Activated CD8-positive, alpha-beta T cell treated with anti-CD3 and anti-CD28 coated beads, Interleukin-2, amount 10 ng/mL, durations not matched to agents 7 days and 5 days (primary cell): ENCODE results near the gene IFNL4. TPM values are rescaled to one million over a fixed set of nuclear protein-coding genes. Genes with fewer than 3 reads are reported as not detected.
A peak's percentile ranks its signal among the peaks of the same experiment; 100 is the strongest.
"Not testable (repeated sequence)": the region's sequence is repeated elsewhere in the genome, so short reads cannot be mapped to it uniquely, and the experiment has no call there.

Experiments
- ATAC-seq: fragments of 150-1000 bp; cut with Tn5 transposase; one replicate; pipeline ENCODE4 v1.10.0; 2021; ENCODE audit warnings: moderate library complexity
- CTCF ChIA-PET: fragments of 350-600 bp; sonication (Branson Sonifier 250); formaldehyde crosslinking; loops from one replicate; lab custom pipeline; 2021; ENCODE audit warnings: antibody characterized with exemption; lab: Charles Lee
- POLR2A ChIA-PET: fragments of 350-600 bp; sonication (Branson Sonifier 250); formaldehyde crosslinking; loops from one replicate; lab custom pipeline; 2021; ENCODE audit warnings: antibody characterized with exemption; lab: Charles Lee
- DNase-seq: peaks from one replicate; pipeline ENCODE4 v3.0.0-alpha.2; 2020
- H3K27ac Mint-ChIP-seq: one replicate; pipeline ENCODE4 v1.8.0; 2021; ENCODE audit warnings: mild to moderate bottlenecking, mixed read lengths
- H3K27me3 Mint-ChIP-seq: one replicate; pipeline ENCODE4 v1.8.0; 2021; ENCODE audit warnings: low read depth, mixed read lengths
- H3K36me3 Mint-ChIP-seq: one replicate; pipeline ENCODE4 v1.8.0; 2021; ENCODE audit warnings: low read depth, mixed read lengths
- H3K4me1 Mint-ChIP-seq: one replicate; pipeline ENCODE4 v1.8.0; 2021; ENCODE audit warnings: low read depth, mixed read lengths
- H3K4me3 Mint-ChIP-seq: one replicate; pipeline ENCODE4 v1.8.0; 2021; ENCODE audit warnings: mild to moderate bottlenecking, mixed read lengths
- H3K9me3 Mint-ChIP-seq: one replicate; pipeline ENCODE4 v1.8.0; 2022; ENCODE audit warnings: mixed read lengths; ENCODE audit not compliant: insufficient read depth
- total RNA-seq, 2 experiments: library from RNA; stranded (reverse); gene quantifications; one replicate each; pipeline ENCODE4 v1.2.3, GENCODE V29; 2021

The IFNL4 gene
- total RNA-seq, 2 experiments from 2014 or later: not detected

DNA sequence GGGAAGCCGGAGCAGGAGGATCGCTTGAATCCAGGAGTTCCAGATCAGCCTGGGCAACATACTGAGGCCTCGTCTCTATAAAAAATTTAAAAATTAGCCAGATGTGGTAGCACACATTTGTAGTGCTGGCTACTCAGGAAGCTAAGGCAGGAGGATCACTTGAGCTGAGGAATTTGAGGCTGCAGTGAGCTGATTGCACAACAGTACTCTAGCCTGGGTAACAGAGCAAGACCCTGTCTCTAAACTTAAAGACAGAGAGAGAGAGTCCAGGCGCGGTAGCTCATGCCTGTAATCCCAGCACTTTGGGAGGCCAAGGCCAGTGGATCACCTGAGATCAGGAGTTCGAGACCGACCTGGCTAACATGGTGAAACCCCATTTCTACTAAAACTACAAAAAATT is 8.2 kb downstream of the IFNL4 start:
- no peaks in the 10 kb centered on the region for H3K9me3 Mint-ChIP-seq
- peaks cover 2% of the 10 kb centered on the region for H3K36me3 Mint-ChIP-seq
- no peaks in the 10 kb centered on the region for H3K27me3 Mint-ChIP-seq
- H3K4me1 Mint-ChIP-seq: peaks cover 34% of the 10 kb centered on the region
- ATAC-seq (no peak), DNase-seq (no peak)
- POLR2A ChIA-PET: no interaction called here
- CTCF ChIA-PET: no interaction called here
- no peak overlapping the region for H3K4me3 Mint-ChIP-seq
- no peak overlapping the region for H3K27ac Mint-ChIP-seq

DNA sequence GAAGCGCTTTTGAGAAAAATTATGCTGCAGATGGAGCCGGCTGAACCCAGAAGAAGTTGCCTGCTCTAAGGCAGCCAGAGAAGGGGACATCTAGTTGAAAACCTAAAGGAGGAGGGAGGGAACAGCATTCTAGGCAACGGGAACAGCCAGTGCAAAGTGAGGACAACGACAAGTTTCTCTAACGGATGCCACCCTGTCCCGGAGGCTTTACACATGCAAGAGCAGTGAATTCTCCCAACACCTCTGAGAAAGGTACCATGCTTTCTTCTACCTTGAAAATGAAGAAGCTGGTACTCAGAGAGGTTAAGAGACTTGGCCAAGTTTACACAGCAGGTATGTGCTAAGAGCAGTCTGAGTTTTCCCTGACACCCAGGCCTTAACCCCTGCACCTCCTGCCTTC is 9.7 kb downstream of the IFNL4 start:
- POLR2A ChIA-PET: no interaction called here
- H3K27ac Mint-ChIP-seq: no peak overlapping the region
- CTCF ChIA-PET: interaction anchor here (1.0 to 1.2 kb wide), 2 partner anchors 89 to 117 kb away, joined by 3 read pairs; no protein-coding TSS in a partner anchor
- peaks cover 2% of the 10 kb centered on the region for H3K36me3 Mint-ChIP-seq
- ATAC-seq (no peak), DNase-seq (no peak)
- H3K27me3 Mint-ChIP-seq: no peaks in the 10 kb centered on the region
- H3K4me3 Mint-ChIP-seq: no peak overlapping the region
- H3K4me1 Mint-ChIP-seq: peaks cover 36% of the 10 kb centered on the region
- H3K9me3 Mint-ChIP-seq: no peaks in the 10 kb centered on the region

DNA sequence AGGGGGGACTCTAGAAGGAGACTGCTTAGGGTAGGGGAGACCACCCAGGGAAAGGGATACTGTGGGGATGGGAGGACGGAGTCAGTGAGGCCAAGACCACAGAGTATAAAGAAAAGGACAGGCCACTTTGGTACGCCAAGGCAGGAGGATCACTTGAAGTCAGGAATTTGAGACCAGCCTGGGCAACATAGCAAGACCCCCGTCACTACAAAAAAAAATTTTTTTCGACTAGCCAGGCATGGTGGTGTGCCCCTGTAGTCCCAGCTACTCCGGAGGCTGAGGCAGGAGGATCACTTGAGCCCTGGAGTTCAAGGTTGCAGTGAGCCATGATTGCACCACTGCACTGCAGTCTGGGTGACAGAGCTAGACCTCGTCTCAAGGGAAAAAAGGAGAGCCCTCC is 10.4 kb downstream of the IFNL4 start:
- peaks cover 36% of the 10 kb centered on the region for H3K4me1 Mint-ChIP-seq
- no peaks in the 10 kb centered on the region for H3K27me3 Mint-ChIP-seq
- no peaks in the 10 kb centered on the region for H3K9me3 Mint-ChIP-seq
- H3K4me3 Mint-ChIP-seq: peak overlapping the region; percentile 72
- ChIA-PET POLR2A (no interaction called here), CTCF (interaction anchor here (0.8 to 1.8 kb wide), 3 partner anchors 12 to 89 kb away, joined by 3 to 5 read pairs (median 5); no protein-coding TSS in a partner anchor)
- no peak for DNase-seq
- H3K27ac Mint-ChIP-seq: peak overlapping the region; percentile 84
- no peak for ATAC-seq
- H3K36me3 Mint-ChIP-seq: peaks cover 2% of the 10 kb centered on the region

DNA sequence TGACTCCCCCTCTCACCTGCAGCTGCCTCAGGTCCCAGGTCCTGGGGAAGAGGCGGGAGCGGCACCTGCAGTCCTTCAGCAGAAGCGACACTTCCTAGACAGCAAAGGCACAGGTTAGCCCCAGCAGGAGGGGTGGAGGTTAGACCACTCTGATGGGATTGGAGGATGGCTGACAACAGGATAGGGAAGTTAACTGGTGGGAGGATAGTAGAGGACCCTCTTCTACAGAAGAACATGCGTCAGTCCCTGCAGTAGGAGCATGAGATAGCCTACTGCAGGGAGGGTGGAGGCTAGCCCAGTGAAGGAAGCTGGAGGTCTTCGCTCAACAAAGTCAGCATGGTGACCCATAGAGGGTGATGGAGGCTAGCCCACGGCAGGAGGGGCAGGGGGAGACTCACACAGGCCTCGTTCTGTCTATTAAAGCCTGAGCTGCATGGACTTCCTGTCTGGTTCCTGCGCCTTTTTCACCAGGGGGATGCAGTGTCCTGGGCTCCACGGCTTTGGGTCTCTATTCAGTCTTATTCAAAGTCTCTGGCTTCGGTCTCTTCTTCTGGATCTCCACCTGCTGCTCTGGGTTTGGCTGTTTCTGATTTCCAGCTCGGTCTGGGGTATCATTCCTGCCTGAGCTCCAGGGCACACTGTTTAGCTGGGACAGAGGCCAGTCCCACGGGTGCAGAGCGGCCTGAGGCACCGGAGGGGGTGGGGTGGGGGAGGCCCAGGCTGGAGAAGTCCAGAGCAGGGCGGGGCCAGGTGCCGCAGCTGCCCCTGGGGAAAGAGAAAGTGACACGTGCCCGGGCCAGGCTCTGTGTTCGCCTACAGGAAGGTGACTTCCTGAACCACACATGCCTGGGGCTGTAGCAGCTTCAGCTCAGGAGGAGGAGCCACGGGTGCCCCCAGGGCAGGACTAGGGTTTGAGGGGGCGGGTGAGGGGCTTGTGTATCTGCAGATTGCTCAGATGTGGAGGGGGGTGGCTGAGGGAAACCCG is 11.2 kb downstream of the IFNL4 start:
- ChIA-PET POLR2A (interaction anchor here (0.7 kb wide), 1 partner anchor 98 kb away, joined by 3 read pairs; the partner anchor contains the start of gene GMFG), CTCF (interaction anchor here (0.8 to 1.8 kb wide), 6 partner anchors 13 to 175 kb away, joined by 3 to 6 read pairs (median 4); partner anchors contain the start of gene PLEKHG2)
- no peaks in the 10 kb centered on the region for H3K27me3 Mint-ChIP-seq
- peaks cover 2% of the 10 kb centered on the region for H3K36me3 Mint-ChIP-seq
- peak; percentile 92 for ATAC-seq
- peaks cover 36% of the 10 kb centered on the region for H3K4me1 Mint-ChIP-seq
- peak overlapping the region; percentile 72 for H3K4me3 Mint-ChIP-seq
- peak overlapping the region; percentile 84 for H3K27ac Mint-ChIP-seq
- DNase-seq: peak; percentile 67
- H3K9me3 Mint-ChIP-seq: no peaks in the 10 kb centered on the region

DNA sequence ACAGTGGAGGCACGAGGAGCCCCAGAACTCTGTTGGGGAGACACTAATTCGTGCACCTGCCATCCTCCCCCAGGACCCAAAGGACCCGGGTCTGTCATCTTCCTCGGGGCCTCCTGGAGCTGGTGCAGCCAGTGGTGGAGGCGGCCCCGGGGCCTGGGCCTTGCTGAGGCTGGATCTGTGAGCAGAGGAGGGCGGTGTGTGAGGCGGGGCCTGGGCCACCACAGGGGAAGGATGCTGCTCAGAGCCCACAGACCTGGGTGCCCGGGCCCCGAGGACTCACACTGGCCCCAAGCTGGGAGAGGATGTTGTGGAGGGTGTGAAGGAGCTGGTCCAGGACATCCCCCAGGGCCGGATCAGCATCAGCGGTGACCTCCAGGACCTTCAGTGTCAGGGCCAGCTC is 12.1 kb downstream of the IFNL4 start:
- POLR2A ChIA-PET: no interaction called here
- peaks cover 36% of the 10 kb centered on the region for H3K4me1 Mint-ChIP-seq
- H3K27ac Mint-ChIP-seq: peak overlapping the region; percentile 84
- DNase-seq (peak; percentile 75), ATAC-seq (peak; percentile 88)
- no peaks in the 10 kb centered on the region for H3K9me3 Mint-ChIP-seq
- no peaks in the 10 kb centered on the region for H3K27me3 Mint-ChIP-seq
- CTCF ChIA-PET: interaction anchor here (1.0 to 1.4 kb wide), 3 partner anchors 91 to 176 kb away, joined by 3 to 6 read pairs (median 4); partner anchors contain the start of gene PLEKHG2
- H3K36me3 Mint-ChIP-seq: peaks cover 2% of the 10 kb centered on the region
- peak overlapping the region; percentile 72 for H3K4me3 Mint-ChIP-seq

DNA sequence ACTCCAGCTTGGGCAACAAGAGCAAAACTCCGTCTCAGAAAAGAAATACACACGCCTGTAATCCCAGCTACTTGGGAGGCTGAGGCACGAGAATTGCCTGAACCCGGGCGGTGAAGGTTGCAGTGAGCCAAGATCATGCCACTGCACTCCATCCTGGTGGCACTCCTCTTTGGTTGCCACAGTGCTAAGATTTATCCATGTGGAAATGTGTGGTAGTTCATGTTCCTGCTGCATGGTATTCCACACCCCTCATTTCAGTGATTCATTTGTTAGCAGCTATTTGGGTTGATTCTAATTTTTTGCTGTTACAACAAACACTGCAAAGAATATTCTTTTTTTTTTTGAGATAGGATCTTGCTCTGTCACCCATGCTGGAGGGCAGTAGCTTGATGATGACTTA is 15.9 kb downstream of the IFNL4 start:
- Mint-ChIP-seq H3K27ac (no peak overlapping the region), H3K36me3 (no peaks in the 10 kb centered on the region), H3K27me3 (peaks cover 2% of the 10 kb centered on the region), H3K4me3 (no peak overlapping the region), H3K9me3 (no peaks in the 10 kb centered on the region), H3K4me1 (peaks cover 22% of the 10 kb centered on the region)
- POLR2A ChIA-PET: no interaction called here
- DNase-seq: no peak
- CTCF ChIA-PET: interaction anchor here (0.9 kb wide), 1 partner anchor 111 kb away, joined by 4 read pairs; no protein-coding TSS in a partner anchor
- ATAC-seq: no peak

DNA sequence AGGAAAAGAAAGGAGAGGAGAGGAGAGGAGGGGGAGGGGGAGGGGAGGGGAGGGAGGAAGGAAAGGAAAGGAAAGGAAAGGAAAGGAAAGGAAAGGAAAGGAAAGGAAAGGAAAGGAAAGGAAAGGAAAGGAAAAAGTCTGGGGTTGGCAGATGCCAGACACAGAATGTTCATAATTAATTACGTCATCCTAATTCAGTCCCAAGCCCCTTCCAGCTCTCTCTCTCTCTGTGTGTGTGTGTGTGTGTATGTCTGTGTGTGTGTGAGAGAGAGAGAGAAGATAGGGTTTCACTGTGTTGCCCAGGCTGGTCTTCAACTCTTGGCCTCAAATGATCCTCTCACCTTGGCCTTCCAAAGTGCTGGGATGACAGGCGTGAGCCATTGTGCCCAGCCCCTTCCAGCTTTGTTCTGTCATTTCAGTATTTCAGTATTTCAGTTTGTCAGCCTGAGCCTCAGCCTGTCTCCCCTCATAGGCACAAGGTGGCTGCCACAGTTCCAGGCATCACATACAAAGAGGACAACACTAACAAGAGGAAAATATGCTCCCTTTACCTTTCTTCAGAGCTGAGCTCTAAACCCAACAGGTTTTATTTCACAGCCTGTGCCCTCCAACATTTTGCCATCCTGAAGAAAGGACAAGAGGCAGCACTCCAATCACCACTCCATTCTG is 18.4 kb downstream of the IFNL4 start:
- no peak overlapping the region for H3K4me3 Mint-ChIP-seq
- H3K36me3 Mint-ChIP-seq: no peaks in the 10 kb centered on the region
- CTCF ChIA-PET: no interaction called here
- DNase-seq (no peak), ATAC-seq (no peak)
- POLR2A ChIA-PET: no interaction called here
- H3K27ac Mint-ChIP-seq: no peak overlapping the region
- peaks cover 11% of the 10 kb centered on the region for H3K27me3 Mint-ChIP-seq
- peaks cover under 1% of the 10 kb centered on the region for H3K4me1 Mint-ChIP-seq
- H3K9me3 Mint-ChIP-seq: no peaks in the 10 kb centered on the region

DNA sequence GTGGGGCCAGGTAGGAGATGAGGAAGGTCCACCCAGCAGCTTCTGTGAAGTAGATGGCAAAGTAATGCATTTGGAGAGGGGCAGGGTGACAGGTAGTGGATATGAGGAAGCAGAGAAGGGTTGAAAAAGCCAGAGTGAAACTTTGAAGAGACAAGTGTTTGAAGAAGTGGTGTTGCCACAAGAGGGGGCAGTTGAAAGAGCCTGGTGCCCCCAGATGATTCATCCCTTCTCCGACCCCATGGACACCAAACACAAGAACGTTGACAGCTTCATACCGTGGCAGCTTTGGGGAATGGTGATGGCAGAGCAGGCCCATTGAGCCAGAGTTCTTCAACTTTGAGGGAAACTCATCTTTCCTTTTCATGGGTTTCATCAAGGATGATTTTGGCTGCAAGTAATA is 23.7 kb downstream of the IFNL4 start:
- CTCF ChIA-PET: interaction anchor here (1.4 kb wide), 1 partner anchor 103 kb away, joined by 6 read pairs; no protein-coding TSS in a partner anchor
- DNase-seq (no peak), ATAC-seq (no peak)
- Mint-ChIP-seq H3K4me1 (no peaks in the 10 kb centered on the region), H3K36me3 (no peaks in the 10 kb centered on the region), H3K9me3 (no peaks in the 10 kb centered on the region), H3K4me3 (no peak overlapping the region), H3K27me3 (peaks cover 27% of the 10 kb centered on the region), H3K27ac (no peak overlapping the region)
- POLR2A ChIA-PET: interaction anchor here (0.7 kb wide), 1 partner anchor 210 kb away, joined by 3 read pairs; no protein-coding TSS in a partner anchor

DNA sequence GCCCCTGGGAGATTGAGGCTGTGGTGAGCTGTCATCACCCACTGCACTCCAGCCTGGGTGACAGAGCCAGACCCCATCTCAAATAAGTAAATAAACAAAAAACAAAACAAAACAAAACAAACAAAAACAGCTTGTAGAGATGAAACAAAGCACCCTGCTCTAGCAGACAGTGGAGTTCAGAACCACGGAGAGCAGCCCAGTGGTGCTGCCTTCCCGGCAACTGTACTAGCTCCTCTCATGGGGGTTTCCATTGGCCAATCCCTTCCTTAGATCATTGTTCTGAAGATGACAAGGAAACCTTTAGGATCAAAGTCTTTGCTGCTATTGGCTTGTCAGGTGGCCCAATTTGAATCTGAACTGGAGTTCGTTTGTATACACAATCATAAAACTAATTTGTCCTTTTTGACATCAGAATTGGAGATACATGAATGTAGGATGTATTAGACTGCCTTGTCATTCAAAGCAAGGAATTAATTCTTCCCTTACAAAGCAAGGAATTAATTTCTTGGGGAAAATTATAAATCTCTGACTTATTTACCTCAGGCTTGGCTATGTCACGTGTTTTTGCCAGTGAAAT is 24.9 kb downstream of the IFNL4 start:
- ATAC-seq (no peak), DNase-seq (peak; percentile 54)
- Mint-ChIP-seq H3K9me3 (no peaks in the 10 kb centered on the region), H3K36me3 (no peaks in the 10 kb centered on the region), H3K4me1 (no peaks in the 10 kb centered on the region), H3K27me3 (peaks cover 30% of the 10 kb centered on the region), H3K27ac (no peak overlapping the region), H3K4me3 (no peak overlapping the region)
- ChIA-PET POLR2A (interaction anchor here (1.0 kb wide), 1 partner anchor 99 kb away, joined by 3 read pairs; no protein-coding TSS in a partner anchor), CTCF (interaction anchor here (0.8 kb wide), 1 partner anchor 111 kb away, joined by 3 read pairs; no protein-coding TSS in a partner anchor)

DNA sequence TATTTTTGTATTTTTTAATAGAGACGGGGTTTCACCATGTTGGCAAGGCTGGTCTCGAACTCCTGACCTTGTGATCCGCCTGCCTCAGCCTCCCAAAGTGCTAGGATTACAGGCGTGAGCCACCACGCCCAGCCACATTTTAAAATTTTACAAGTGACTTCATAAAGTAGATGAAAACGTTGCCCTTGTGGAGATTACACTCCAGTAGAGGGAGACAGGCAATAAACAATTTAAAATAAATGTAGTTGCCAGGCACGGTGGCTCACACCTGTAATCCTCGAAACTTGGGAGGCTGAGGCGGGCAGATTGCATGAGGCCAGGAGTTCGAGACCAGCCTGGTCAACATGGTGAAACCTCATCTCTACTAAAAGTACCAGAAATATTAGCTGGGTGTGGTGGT is 29.5 kb downstream of the IFNL4 start:
- not testable (repeated sequence) for H3K4me1 Mint-ChIP-seq, H3K36me3 Mint-ChIP-seq, H3K4me3 Mint-ChIP-seq, ATAC-seq, H3K9me3 Mint-ChIP-seq, H3K27ac Mint-ChIP-seq, DNase-seq
- ChIA-PET CTCF (interaction anchor here (0.8 kb wide), 1 partner anchor 108 kb away, joined by 3 read pairs; no protein-coding TSS in a partner anchor), POLR2A (interaction anchor here (1.0 kb wide), 1 partner anchor 108 kb away, joined by 3 read pairs; no protein-coding TSS in a partner anchor)
- peaks cover 17% of the 10 kb centered on the region for H3K27me3 Mint-ChIP-seq
